Tibial artery (tissue), 4 donors: ENCODE measurements around the gene HCN3.

Experiments
- DNase-seq, 2 donors: peaks; one replicate each; pipeline ENCODE4 v3.0.0-alpha.2; 2019
- H3K27ac ChIP-seq, 2 donors: fragments of 200-600 bp; sonication (generic) in 1 of 2; 1 replicate in 1 of 2; 2 replicates in 1 of 2; pipeline ENCODE4 v1.5.1; 2018 to 2019; ENCODE audit warnings: mild to moderate bottlenecking in 1 of 2
- H3K27me3 ChIP-seq, 2 donors: fragments of 200-600 bp; sonication (generic) in 1 of 2; one replicate each; pipeline versions ENCODE4 v1.5.1 to v1.6.0; 2016 to 2019
- H3K36me3 ChIP-seq, 3 donors: fragments of 200-600 bp; sonication (generic) in 2 of 3; one replicate each; pipeline ENCODE4 v1.5.1; 2016 to 2019; ENCODE audit warnings: mild to moderate bottlenecking in 2 of 3
- H3K4me1 ChIP-seq, 4 donors: fragments of 200-600 bp; sonication (generic) in 2 of 4; 1 replicate in 3 of 4; 2 replicates in 1 of 4; pipeline ENCODE4 v1.5.1; 2016 to 2019
- H3K4me3 ChIP-seq, 2 donors: fragments of 200-600 bp; sonication (generic) in 1 of 2; 1 replicate in 1 of 2; 2 replicates in 1 of 2; pipeline ENCODE4 v1.5.1; 2018 to 2019; ENCODE audit warnings: mild to moderate bottlenecking in 2 of 2
- H3K9me3 ChIP-seq, 3 donors: fragments of 200-600 bp; sonication (generic) in 1 of 3; one replicate each; pipeline ENCODE4 v1.5.1; 2016 to 2019
- intact Hi-C: fragments of 100-400 bp; cut with DNase I; formaldehyde crosslinking; loops from one replicate; pipeline ENCODE4 v1.15.0; 2023; ENCODE audit warnings: low total_unique reads
- TF ChIP-seq, protein P1 (sequence below), 2 experiments: fragments of 200-600 bp in 1 of 2; fragments of 450-650 bp in 1 of 2; IDR thresholded peaks; one replicate each; pipeline ENCODE4 v1.5.1; 2017 to 2019; ENCODE audit warnings: antibody characterized with exemption in 2 of 2, mild to moderate bottlenecking in 1 of 2, moderate library complexity in 1 of 2

Gene HCN3

DNA sequence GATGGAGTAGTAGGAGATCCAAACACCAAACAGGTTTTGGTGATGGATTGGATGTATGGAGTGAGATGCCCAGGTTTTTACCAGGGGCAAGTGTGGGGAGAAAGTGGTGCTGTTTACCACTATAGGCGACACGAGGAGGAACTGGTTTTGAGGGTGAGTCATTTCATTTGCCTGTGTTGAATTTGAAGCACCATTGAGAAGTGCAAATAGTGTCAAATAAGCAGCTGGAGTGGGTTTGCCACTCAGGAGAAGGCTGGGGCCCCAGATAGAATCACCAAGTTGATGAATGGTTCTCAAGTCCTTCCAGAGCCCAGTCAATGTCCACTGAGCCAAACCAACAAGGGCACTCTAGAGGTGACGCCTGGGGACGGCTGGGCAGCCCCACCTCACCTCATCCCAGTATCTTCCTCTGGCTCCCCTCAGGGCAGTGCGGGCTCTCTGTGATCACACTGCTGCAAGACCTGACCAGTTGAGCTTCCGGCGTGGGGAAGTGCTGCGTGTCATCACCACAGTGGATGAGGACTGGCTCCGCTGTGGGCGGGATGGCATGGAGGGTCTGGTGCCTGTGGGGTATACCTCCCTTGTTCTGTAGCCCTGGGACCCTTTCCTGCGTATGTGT lies 52.8 kb downstream of the HCN3 start:
- Histone ChIP-seq H3K9me3 (no peaks in the 10 kb centered on the region), H3K36me3 (peaks cover 23 to 79% (median 64%) of the 10 kb centered on the region in 3 donors), H3K4me1 (peaks cover 0 to 27% (median 12%) of the 10 kb centered on the region in 4 donors), H3K27me3 (no peaks in the 10 kb centered on the region), H3K4me3 (no peak overlapping the region), H3K27ac (no peak overlapping the region)
- TF ChIP-seq, protein P1, sequence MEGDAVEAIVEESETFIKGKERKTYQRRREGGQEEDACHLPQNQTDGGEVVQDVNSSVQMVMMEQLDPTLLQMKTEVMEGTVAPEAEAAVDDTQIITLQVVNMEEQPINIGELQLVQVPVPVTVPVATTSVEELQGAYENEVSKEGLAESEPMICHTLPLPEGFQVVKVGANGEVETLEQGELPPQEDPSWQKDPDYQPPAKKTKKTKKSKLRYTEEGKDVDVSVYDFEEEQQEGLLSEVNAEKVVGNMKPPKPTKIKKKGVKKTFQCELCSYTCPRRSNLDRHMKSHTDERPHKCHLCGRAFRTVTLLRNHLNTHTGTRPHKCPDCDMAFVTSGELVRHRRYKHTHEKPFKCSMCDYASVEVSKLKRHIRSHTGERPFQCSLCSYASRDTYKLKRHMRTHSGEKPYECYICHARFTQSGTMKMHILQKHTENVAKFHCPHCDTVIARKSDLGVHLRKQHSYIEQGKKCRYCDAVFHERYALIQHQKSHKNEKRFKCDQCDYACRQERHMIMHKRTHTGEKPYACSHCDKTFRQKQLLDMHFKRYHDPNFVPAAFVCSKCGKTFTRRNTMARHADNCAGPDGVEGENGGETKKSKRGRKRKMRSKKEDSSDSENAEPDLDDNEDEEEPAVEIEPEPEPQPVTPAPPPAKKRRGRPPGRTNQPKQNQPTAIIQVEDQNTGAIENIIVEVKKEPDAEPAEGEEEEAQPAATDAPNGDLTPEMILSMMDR (IDR thresholded peaks at IDR 0.05) = no peak
- peak in 1 of 2 donors; percentile 45 for DNase-seq
- intact Hi-C loops = no loop called here

DNA sequence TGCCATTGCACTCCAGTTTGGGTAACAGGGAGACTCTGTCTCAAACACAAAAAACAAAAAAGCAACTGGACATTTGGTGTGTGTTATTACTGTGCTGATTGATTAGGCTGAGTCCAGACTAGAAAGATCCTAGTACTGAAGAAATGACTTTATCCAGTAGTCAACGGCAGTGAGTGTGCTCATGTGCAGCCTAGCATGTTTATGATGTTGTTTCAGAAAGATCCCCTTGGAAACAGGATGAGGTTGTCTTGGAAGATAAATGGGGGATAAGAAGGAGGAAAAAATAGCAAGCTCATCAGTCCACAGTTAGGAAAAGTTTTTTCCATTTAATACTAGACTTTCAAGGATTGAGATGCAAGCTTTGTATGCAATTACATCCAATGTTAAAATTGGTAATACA lies 57.7 kb downstream of the HCN3 start:
- H3K4me1 ChIP-seq = no peaks in the 10 kb centered on the region
- peaks cover 49 to 88% (median 70%) of the 10 kb centered on the region in 3 donors for H3K36me3 ChIP-seq
- TF ChIP-seq, protein P1 (IDR thresholded peaks at IDR 0.05) = no peak
- H3K9me3 ChIP-seq = no peaks in the 10 kb centered on the region
- intact Hi-C loops = no loop called here
- no peaks in the 10 kb centered on the region for H3K27me3 ChIP-seq
- no peak overlapping the region for H3K27ac ChIP-seq
- no peak for DNase-seq
- H3K4me3 ChIP-seq = no peak overlapping the region
